NCI-H510A treated with DMSO at 0.1 percent for 48 hours (cell line): ENCODE results near the gene SH3RF3.
"Not testable (repeated sequence)": the region's sequence is repeated elsewhere in the genome, so short reads cannot be mapped to it uniquely, and the experiment has no call there.

Source experiments
- DNase-seq: peaks from one replicate; lab custom pipeline; 2025; lab: John Stamatoyannopoulos, UW

Gene SH3RF3

GRCh38 chr2:109128616-109129355 is at the start of gene SH3RF3:
TSS of gene SH3RF3 (plus strand) at chr2:109129205.
- peak; percentile 46 for DNase-seq

GRCh38 chr2:109079590-109079989 is 49.4 kb upstream of the SH3RF3 start:
- DNase-seq, result no peak

GRCh38 chr2:109080109-109080508 is 48.9 kb upstream of the SH3RF3 start:
- DNase-seq, result no peak

- DNase-seq, result no peak
These were observed 48.2 kb upstream of the SH3RF3 start for GRCh38 chr2:109080757-109081156.

- no peak for DNase-seq
These were observed 47.6 kb upstream of the SH3RF3 start for GRCh38 chr2:109081374-109081773.

- no peak for DNase-seq
These were observed 45.2 kb upstream of the SH3RF3 start for GRCh38 chr2:109083771-109084170.

- DNase-seq, result no peak
These were observed 44.7 kb upstream of the SH3RF3 start for GRCh38 chr2:109084341-109084740.

- no peak for DNase-seq
These were observed 42.9 kb upstream of the SH3RF3 start for GRCh38 chr2:109085912-109086742.

GRCh38 chr2:109086743-109087020 is 42.3 kb upstream of the SH3RF3 start:
- DNase-seq, result no peak

GRCh38 chr2:109087055-109087663 is 41.8 kb upstream of the SH3RF3 start:
- DNase-seq, result no peak

- DNase-seq, result no peak
These were observed 39.3 kb upstream of the SH3RF3 start for GRCh38 chr2:109089602-109090300.

- DNase-seq, result no peak
These were observed 37.5 kb upstream of the SH3RF3 start for GRCh38 chr2:109091526-109091925.

GRCh38 chr2:109094144-109094543 is 34.9 kb upstream of the SH3RF3 start:
- no peak for DNase-seq

- no peak for DNase-seq
These were observed 30.6 kb upstream of the SH3RF3 start for GRCh38 chr2:109098251-109098920.

- DNase-seq, result no peak
These were observed 30.1 kb upstream of the SH3RF3 start for GRCh38 chr2:109098921-109099273.

- no peak for DNase-seq
These were observed 26.3 kb upstream of the SH3RF3 start for GRCh38 chr2:109102588-109103233.

- DNase-seq, result no peak
These were observed 23.9 kb upstream of the SH3RF3 start for GRCh38 chr2:109105113-109105512.

GRCh38 chr2:109108740-109109139 is 20.3 kb upstream of the SH3RF3 start:
- no peak for DNase-seq

GRCh38 chr2:109109342-109109741 is 19.7 kb upstream of the SH3RF3 start:
- no peak for DNase-seq

- peak; percentile 44 for DNase-seq
These were observed 18.8 kb upstream of the SH3RF3 start for GRCh38 chr2:109110170-109110569.

- not testable (repeated sequence) for DNase-seq
These were observed 11.8 kb upstream of the SH3RF3 start for GRCh38 chr2:109117181-109117580.

GRCh38 chr2:109117780-109118179 is 11.2 kb upstream of the SH3RF3 start:
- DNase-seq, result no peak
